WTC11 (cell line): ENCODE data around the gene PLA2G4F. TPM values are rescaled to one million over a fixed set of nuclear protein-coding genes. Genes with fewer than 3 reads are reported as not detected.

Source experiments
- ATAC-seq: fragments of 200-7000 bp; cut with Tn5 transposase; 2 replicates; pipeline ENCODE4 v1.10.0; 2021; ENCODE audit warnings: mild to moderate bottlenecking, moderate library complexity
- CTCF ChIA-PET: fragments of 300-600 bp; sonication (Branson Sonifier 250); formaldehyde crosslinking; loops from one replicate; lab custom pipeline; 2021; ENCODE audit warnings: antibody characterized with exemption; lab: Charles Lee
- POLR2A ChIA-PET: fragments of 350-600 bp; sonication (Branson Sonifier 250); formaldehyde crosslinking; loops from one replicate; lab custom pipeline; 2021; ENCODE audit warnings: antibody characterized with exemption; lab: Charles Lee
- DNase-seq: peaks from one replicate; pipeline ENCODE4 v3.0.0; 2021; ENCODE audit warnings: low spot score
- H3K27ac Mint-ChIP-seq: 2 replicates; pipeline ENCODE4 v1.8.0; 2021; ENCODE audit warnings: mixed read lengths
- H3K27me3 Mint-ChIP-seq: 2 replicates; pipeline ENCODE4 v1.8.0; 2021; ENCODE audit warnings: low read depth, mild to moderate bottlenecking, moderate library complexity, mixed read lengths
- H3K36me3 Mint-ChIP-seq: 2 replicates; pipeline ENCODE4 v1.8.0; 2021; ENCODE audit warnings: mixed read lengths
- H3K4me1 Mint-ChIP-seq: 2 replicates; pipeline ENCODE4 v1.8.0; 2022; ENCODE audit warnings: mixed read lengths
- H3K4me3 Mint-ChIP-seq: 2 replicates; pipeline ENCODE4 v1.8.0; 2021; ENCODE audit warnings: mild to moderate bottlenecking, moderate library complexity, mixed read lengths
- H3K9me3 Mint-ChIP-seq: 2 replicates; pipeline ENCODE4 v1.8.0; 2021; ENCODE audit warnings: mixed read lengths
- E2F4 ChIP-seq: sonication (generic); formaldehyde crosslinking; IDR thresholded peaks from 2 replicates; pipeline ENCODE4 v1.8.1; 2022; ENCODE audit warnings: low read depth, mild to moderate bottlenecking, moderate library complexity, missing genetic modification reagents, borderline replicate concordance
- E2F5 ChIP-seq: sonication (generic); formaldehyde crosslinking; IDR thresholded peaks from 2 replicates; pipeline ENCODE4 v1.8.1; 2022; ENCODE audit warnings: mild to moderate bottlenecking, moderate library complexity, missing genetic modification reagents
- EMX1 ChIP-seq: fragments of 250-450 bp; sonication (Bioruptor Pico); IDR thresholded peaks from 2 replicates; pipeline ENCODE4 v1.8.0; 2021; ENCODE audit warnings: mild to moderate bottlenecking
- ETV6 ChIP-seq: sonication (generic); formaldehyde crosslinking; IDR thresholded peaks from 2 replicates; pipeline ENCODE4 v1.8.1; 2022; ENCODE audit warnings: mild to moderate bottlenecking, missing genetic modification reagents
- FOXP1 ChIP-seq: sonication (generic); formaldehyde crosslinking; IDR thresholded peaks from 2 replicates; pipeline ENCODE4 v1.8.0; 2022; ENCODE audit warnings: missing genetic modification reagents, mild to moderate bottlenecking, moderate library complexity, borderline replicate concordance
- FOXP4 ChIP-seq: sonication (generic); formaldehyde crosslinking; IDR thresholded peaks from 2 replicates; pipeline ENCODE4 v1.8.0; 2022; ENCODE audit warnings: mild to moderate bottlenecking, missing genetic modification reagents
- GABPB1 ChIP-seq: sonication (generic); formaldehyde crosslinking; IDR thresholded peaks from 2 replicates; pipeline ENCODE4 v1.8.1; 2023; ENCODE audit warnings: mild to moderate bottlenecking, missing genetic modification reagents
- HMGXB4 ChIP-seq: sonication (generic); formaldehyde crosslinking; IDR thresholded peaks from 2 replicates; pipeline ENCODE4 v1.8.1; 2023; ENCODE audit warnings: mild to moderate bottlenecking, moderate library complexity, missing genetic modification reagents
- NFATC4 ChIP-seq: fragments of 250-450 bp; sonication (Bioruptor Pico); IDR thresholded peaks from 2 replicates; pipeline ENCODE4 v1.9.0; 2021; ENCODE audit warnings: mild to moderate bottlenecking
- NFE2L1 ChIP-seq: sonication (generic); formaldehyde crosslinking; IDR thresholded peaks from 2 replicates; pipeline ENCODE4 v1.8.1; 2023; ENCODE audit warnings: missing genetic modification reagents
- NFYB ChIP-seq: sonication (generic); formaldehyde crosslinking; conservative IDR thresholded peaks from 2 replicates; pipeline ENCODE4 v1.8.0; 2022; ENCODE audit warnings: low read depth, missing genetic modification reagents
- NR2C2 ChIP-seq: sonication (generic); formaldehyde crosslinking; IDR thresholded peaks from 2 replicates; pipeline ENCODE4 v1.8.0; 2022; ENCODE audit warnings: mild to moderate bottlenecking, missing genetic modification reagents
- NR3C1 ChIP-seq: sonication (generic); formaldehyde crosslinking; conservative IDR thresholded peaks from 2 replicates; pipeline ENCODE4 v1.8.1; 2023; ENCODE audit warnings: low read depth, mild to moderate bottlenecking, missing genetic modification reagents
- PRDM15 ChIP-seq: sonication (generic); formaldehyde crosslinking; IDR thresholded peaks from 2 replicates; pipeline ENCODE4 v1.8.0; 2022; ENCODE audit warnings: missing genetic modification reagents
- PRRX2 ChIP-seq: fragments of 250-450 bp; sonication (Bioruptor Pico); IDR thresholded peaks from 2 replicates; pipeline ENCODE4 v1.8.0; 2021; ENCODE audit warnings: mild to moderate bottlenecking
- TCF7 ChIP-seq: sonication (generic); formaldehyde crosslinking; IDR thresholded peaks from 2 replicates; pipeline ENCODE4 v1.8.0; 2022; ENCODE audit warnings: mild to moderate bottlenecking, low read depth, missing genetic modification reagents, moderate library complexity
- TP53 ChIP-seq: sonication (generic); formaldehyde crosslinking; IDR thresholded peaks from 2 replicates; pipeline ENCODE4 v1.8.1; 2023; ENCODE audit warnings: mild to moderate bottlenecking, missing genetic modification reagents
- ZMAT4 ChIP-seq: fragments of 250-450 bp; sonication (Bioruptor Pico); IDR thresholded peaks from 2 replicates; pipeline ENCODE4 v1.9.0; 2021; ENCODE audit warnings: mild to moderate bottlenecking
- ZNF219 ChIP-seq: sonication (generic); formaldehyde crosslinking; IDR thresholded peaks from 2 replicates; pipeline ENCODE4 v1.8.0; 2023; ENCODE audit warnings: missing genetic modification reagents, mild to moderate bottlenecking, borderline replicate concordance
- ZNF416 ChIP-seq: fragments of 250-450 bp; sonication (Bioruptor Pico); IDR thresholded peaks from 2 replicates; pipeline ENCODE4 v1.9.0; 2021; ENCODE audit warnings: mild to moderate bottlenecking, inconsistent platforms
- ZNF423 ChIP-seq: fragments of 250-450 bp; sonication (Bioruptor Pico); IDR thresholded peaks from 2 replicates; pipeline ENCODE4 v2.1.2; 2022; ENCODE audit warnings: mild to moderate bottlenecking, moderate library complexity
- total RNA-seq: library from RNA; stranded (reverse); gene quantifications from 3 replicates; pipeline ENCODE4 v1.2.3, GENCODE V29; 2021

Gene PLA2G4F
- total RNA-seq, 1 experiment from 2014 or later = 0.11 TPM

GRCh38 chr15:42097018-42097417 is 59.4 kb downstream of the PLA2G4F start:
- Mint-ChIP-seq H3K9me3 (peaks cover 6% of the 10 kb centered on the region; the same call in 1 of the 2 replicates), H3K27ac (no peak overlapping the region), H3K4me3 (no peak overlapping the region), H3K36me3 (no peaks in the 10 kb centered on the region), H3K27me3 (no peaks in the 10 kb centered on the region), H3K4me1 (peaks cover 7% of the 10 kb centered on the region)
- no peak for DNase-seq
- POLR2A ChIA-PET = no interaction called here
- TF ChIP-seq NR3C1 (no peak), EMX1 (no peak)
- no peak for ATAC-seq
- CTCF ChIA-PET = interaction anchor here (1.0 to 2.7 kb wide), 2 partner anchors 13 kb away, joined by 5 to 8 read pairs; no protein-coding TSS in a partner anchor

- Mint-ChIP-seq H3K4me1 (peaks cover 18% of the 10 kb centered on the region), H3K4me3 (no peak within 1 kb of the TSS), H3K9me3 (peaks cover 6% of the 10 kb centered on the region; the same call in 1 of the 2 replicates), H3K27me3 (no peaks in the 10 kb centered on the region; the same call in 1 of the 2 replicates), H3K27ac (no peak within 1 kb of the TSS), H3K36me3 (no peaks in the 10 kb centered on the region)
- ATAC-seq (peak; percentile 60), DNase-seq (no peak)
- TF ChIP-seq PRRX2 (no peak), NFATC4 (CRISPR knock-in tag) (no peak), ETV6 (CRISPR knock-in tag) (no peak), HMGXB4 (CRISPR knock-in tag) (no peak), ZNF416 (CRISPR knock-in tag) (no peak), PRDM15 (CRISPR knock-in tag) (no peak), NR2C2 (no peak), E2F4 (CRISPR knock-in tag) (no peak), ZNF423 (no peak), ZMAT4 (CRISPR knock-in tag) (no peak), TP53 (CRISPR knock-in tag) (no peak), FOXP1 (CRISPR knock-in tag) (no peak), NFYB (CRISPR knock-in tag) (no peak), GABPB1 (CRISPR knock-in tag) (no peak), NFE2L1 (CRISPR knock-in tag) (no peak), E2F5 (CRISPR knock-in tag) (no peak), ZNF219 (CRISPR knock-in tag) (no peak), TCF7 (CRISPR knock-in tag) (no peak), FOXP4 (CRISPR knock-in tag) (no peak)
- ChIA-PET CTCF (interaction anchor here (0.5 to 4.3 kb wide), 6 partner anchors 8 to 70 kb away, joined by 4 to 28 read pairs (median 7); no protein-coding TSS in a partner anchor), POLR2A (interaction anchor here (0.5 kb wide), 1 partner anchor 121 kb away, joined by 3 read pairs; no protein-coding TSS in a partner anchor)
These were observed 61.9 kb downstream of the PLA2G4F start, which contains the start of gene PLA2G4D for GRCh38 chr15:42094512-42094963. PLA2G4D (minus strand) TSS chr15:42094562; CDS start chr15:42094459, 103 bp downstream.
